GM23248 (cell line): ENCODE results near the gene SCO2.

ENCODE experiments used
- EZH2 ChIP-seq: fragments of 200-600 bp; sonication (generic); IDR thresholded peaks from 2 replicates; pipeline ENCODE4 v1.6.1; 2018; ENCODE audit warnings: antibody characterized with exemption, mild to moderate bottlenecking; ENCODE audit not compliant: insufficient read depth, poor library complexity, severe bottlenecking
- EZH2phosphoT487 ChIP-seq: fragments of 200-600 bp; sonication (generic); IDR thresholded peaks from 2 replicates; pipeline ENCODE4 v1.6.1; 2018; ENCODE audit warnings: antibody characterized with exemption, moderate library complexity, mild to moderate bottlenecking, low read depth; ENCODE audit not compliant: insufficient read depth

DNA sequence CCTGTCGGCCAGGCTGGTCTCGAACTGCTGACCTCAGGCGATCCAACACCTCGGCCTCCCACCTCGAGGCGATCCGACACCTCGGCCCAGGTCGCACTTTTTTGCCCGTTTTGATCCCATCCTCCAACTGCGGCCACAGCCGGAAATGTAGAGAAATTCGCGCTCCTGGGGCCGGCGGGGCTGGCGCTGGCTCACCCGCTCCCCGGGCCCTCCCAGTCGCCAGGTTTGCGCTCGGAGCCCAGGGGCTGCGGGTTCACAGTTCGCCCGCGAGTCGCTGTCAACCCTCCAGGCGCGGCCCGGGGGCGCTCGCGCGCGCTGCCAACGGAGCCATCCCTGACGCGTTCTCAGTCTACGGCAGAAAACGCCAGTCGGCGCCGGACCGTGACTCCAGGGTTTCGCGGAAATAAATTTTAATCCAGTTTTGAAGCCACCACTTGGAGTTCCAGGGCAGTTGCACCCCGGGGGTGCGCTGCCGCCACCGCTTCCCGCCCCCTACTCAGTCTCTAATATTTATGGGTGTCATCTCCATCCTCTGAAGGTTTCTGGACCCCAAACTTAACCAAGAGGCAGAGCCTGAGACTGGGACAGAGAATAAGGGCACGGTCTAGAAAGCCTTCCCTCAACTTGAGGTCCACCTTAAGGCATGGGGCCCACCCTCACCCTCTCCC is 18.8 kb upstream of the SCO2 start:
- TF ChIP-seq EZH2 (no peak), EZH2phosphoT487 (no peak)
